HG03457 (cell line): ENCODE results near the gene KLHL11.
"Not testable (repeated sequence)": the region's sequence is repeated elsewhere in the genome, so short reads cannot be mapped to it uniquely, and the experiment has no call there.

Source experiments
- ATAC-seq: cut with Tn5 transposase; IDR thresholded peaks from one replicate; pipeline ENCODE4 v1.9.1; 2021; ENCODE audit warnings: moderate number of reproducible peaks; ENCODE audit not compliant: unreplicated experiment

The KLHL11 gene

GRCh38 chr17:41888332-41888965 is 23.2 kb upstream of the KLHL11 start:
- ATAC-seq: no peak

DNA sequence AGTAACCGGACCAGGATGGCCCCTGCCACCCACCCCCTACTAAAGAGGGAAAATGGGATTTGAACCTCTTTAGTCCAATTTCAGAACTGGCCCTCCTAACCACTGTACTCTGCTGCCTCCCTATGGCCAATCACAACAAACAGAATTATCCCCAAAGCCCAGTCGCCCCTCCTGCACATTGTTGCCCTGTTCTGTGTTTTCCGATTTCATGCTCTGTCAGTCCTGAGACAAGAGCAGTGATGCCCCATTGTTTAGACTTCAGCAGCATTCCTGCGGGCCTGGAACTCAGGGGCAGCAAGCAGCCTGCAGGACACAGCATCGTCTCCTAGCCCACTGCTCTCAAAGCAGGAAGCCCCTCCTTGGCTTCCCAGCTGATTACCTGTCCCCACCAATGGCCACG is 20.5 kb upstream of the KLHL11 start:
- no peak for ATAC-seq

DNA sequence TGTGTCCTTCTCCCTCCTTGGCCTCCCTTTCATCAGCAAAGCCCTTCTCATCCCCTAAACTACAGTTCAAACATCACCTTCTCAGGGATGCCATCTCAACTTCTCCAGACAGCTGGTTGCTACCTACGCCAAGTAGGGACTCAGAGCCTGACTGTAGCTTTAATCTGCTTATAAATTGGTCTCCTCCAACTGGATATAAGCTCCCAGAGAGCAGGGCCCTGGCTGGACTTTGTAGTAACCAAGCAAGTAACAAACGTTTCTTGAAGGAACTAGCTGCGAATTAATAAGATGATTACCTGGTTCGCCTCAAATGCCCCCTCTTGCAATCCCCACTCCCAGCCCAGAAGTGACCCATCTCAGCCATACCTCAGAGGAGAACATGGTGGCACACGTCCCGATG is 17.5 kb upstream of the KLHL11 start:
- ATAC-seq: no peak

DNA sequence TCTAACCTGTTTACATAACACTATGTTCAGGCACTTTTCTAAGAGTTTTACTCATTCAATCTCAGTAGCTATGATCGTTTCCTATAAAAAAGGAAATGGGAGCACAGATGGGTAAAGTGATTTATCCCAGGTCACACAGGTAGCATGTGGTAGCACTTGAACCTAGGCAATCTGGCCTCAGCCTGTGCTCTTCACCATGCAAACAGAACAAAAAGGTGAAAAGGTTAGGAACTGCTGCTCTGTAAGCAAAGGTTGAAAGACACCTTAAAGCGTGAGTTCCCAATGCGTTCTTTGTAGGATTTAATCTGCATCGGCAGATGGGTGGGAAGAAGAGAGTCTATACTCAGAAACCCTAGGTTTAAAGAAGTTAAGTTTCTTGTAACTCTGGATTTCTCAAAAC is 14.9 kb upstream of the KLHL11 start:
- no peak for ATAC-seq

DNA sequence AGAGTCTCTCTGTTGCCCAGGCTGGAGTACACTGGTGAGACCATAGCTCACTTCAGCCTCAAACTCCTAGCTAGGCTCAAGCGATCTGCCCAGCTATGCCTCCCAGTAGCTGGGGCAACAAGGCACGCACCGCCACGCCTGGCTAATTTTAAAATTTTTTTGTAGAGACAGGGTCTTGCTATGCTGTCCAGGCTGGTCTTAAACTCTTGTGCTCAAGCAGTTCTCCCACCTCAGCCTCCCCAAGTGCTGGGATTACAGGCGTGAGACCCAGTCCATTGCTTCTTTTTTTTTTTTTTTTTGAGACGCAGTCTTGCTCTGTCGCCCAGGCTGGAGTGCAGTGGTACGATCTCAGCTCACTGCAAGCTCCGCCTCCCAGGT is 9.1 kb upstream of the KLHL11 start:
- ATAC-seq: not testable (repeated sequence)

DNA sequence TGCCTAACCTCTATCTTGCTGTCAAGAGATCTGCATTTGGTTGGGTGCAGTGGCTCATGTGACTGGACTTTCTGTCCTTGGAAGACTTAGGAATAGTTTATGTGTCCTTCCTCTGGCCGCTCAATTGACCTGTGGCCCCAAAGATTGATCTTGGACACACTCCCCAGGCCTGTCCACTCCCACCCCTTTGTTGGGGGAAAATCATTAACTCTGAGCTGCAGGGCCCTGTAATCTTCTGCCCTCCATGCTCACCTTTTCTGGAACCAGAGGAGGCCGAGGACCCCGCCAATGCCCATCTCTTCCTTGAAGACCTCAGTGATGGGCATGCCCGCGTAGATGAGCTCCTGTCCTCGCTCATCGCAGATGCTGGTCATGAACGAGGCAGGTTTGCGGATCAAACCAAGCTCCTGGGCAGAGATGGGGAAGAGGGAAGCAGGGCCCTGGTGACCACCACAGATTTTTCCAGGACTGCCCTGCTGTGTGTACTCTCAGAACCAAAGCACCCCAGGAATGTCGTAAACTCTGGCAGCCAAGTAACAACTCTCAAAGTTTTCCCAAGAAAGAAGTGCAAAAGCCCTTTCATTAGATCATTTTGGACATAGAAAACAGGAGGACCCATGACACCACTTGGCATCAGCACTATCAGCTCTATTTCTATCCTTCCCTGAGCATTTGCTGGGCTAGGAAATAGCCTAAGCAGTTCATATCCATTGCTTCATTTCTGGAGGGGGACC is 8.5 kb upstream of the KLHL11 start:
- no peak for ATAC-seq

DNA sequence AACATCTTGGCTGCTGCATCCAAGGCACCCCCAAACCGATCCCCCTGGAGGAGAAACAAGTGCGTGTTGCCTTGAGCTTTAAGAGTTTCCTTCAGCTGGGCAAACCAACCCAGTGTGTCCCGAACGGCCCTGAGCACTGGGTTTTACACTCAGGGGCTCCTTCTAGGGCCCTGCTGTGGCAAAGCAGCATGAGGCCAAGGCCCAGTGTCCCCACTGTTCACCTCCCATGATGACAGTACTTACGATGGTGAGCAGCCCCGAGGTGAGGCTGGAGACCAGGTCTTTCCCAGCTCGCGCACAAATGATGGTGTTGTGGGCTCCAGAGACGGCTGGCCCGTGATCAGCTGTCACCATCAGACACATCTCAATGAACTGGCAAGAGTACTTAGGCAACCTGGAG is 6.6 kb upstream of the KLHL11 start:
- ATAC-seq: no peak

DNA sequence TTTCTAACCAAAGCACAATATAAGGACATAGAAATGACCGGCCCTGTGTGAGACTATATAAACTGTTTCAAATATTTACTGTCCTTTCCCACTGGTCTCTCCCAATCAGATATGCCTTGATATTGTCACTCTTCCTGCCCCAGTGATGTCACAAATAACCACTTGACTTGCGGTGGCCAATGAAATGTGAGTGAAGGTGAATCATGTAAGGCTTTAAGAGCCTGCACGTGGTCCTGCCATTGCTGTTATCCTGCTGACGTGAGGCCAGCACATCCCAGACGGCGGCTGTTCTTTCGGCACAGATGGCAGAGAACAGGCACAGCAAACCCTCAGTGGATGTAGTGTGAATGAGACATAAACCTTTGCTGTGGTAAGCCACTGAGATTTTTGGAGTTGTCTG is 5.4 kb upstream of the KLHL11 start:
- no peak for ATAC-seq

- ATAC-seq: no peak
These were observed 4.9 kb upstream of the KLHL11 start for GRCh38 chr17:41870097-41870496.

DNA sequence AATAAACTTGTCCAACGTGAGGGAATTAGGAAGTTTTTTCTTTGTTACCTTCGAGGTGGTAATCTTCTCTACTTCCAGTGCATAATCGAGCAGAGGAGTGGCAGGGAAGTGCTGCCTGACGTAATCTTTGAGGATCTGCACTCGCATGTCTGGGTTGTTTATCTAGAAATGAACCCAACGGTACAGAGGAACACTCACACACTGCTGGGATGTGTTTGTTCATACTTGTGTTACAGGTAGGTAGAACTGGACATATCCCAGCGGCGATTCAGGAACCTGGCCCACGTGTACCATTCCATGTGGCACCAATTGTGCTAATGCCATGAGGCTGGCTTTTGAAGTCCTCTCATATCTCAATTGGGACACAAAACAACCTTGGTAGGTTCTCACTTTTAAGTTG is 4.2 kb upstream of the KLHL11 start:
- ATAC-seq: no peak

DNA sequence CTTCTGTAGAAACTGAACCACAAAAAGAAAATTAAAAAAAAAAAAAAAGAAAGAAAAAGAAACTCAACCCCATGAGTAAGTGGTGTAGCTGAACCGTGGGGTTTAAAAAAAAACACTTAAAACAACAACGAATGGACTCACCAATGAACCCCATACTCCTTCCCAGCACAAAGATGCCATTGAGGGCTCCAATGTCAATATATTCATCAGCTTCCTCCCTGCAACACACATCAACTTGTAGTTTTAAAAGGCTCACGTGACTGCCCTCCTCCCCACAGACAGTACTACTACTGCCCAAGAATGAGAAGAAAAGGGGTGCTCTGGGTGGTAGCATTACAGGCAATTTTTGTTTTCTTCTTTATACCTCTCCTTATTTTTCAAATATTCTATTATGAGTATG is 3.3 kb upstream of the KLHL11 start:
- ATAC-seq: no peak

GRCh38 chr17:41865596-41865893 is 322 bp upstream of the KLHL11 start:
- ATAC-seq: no peak

DNA sequence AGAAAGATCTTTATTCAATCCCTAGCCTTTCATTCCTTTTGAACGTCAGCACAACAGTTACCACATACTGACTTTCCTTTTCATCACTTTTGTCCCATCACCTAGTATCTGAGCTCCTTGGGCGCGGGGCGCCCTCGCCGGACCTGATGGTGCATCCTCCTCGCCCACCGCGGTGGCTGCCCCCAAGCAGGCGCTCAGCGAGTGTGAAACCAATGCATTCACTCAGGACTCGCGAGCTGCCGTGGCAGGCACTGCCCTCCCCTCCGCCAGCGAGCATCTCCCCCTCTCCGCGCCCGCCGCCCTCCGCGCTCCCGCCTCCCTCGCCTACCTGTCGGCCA is 756 bp downstream of the KLHL11 start:
- ATAC-seq: peak; percentile 28

GRCh38 chr17:41863074-41863848 is 2.0 kb downstream of the KLHL11 start:
- ATAC-seq: no peak

DNA sequence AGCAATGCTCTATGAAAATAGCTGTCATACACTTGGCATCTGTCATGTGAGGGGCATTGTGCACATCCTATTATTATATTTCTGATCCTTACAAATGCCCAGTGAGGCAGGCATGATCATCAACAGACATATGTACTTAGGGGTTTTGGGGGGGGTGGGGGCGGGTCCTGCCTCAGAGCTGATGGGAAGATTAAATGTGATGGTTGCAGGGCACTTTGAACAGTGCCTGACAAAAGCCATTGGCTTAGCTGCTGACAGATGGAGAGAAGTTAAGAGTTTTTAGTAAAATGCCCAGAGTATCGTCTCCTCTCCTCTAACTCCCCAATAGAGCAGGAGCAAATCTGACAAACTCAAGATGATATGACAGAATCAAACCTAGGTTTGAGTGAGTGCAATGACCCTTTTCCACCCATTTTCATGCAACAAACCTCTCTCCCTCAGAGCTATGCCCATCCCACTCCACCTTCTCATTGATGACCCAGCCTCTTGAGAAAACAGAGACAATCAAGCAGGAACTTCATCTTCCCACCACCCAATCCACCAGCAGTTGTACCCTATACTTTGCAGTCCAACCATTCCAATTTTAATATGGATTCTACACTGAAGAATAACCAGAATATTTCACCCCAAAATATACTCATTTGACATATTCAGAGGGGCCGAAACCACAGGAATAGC is 4.8 kb downstream of the KLHL11 start:
- ATAC-seq: no peak

DNA sequence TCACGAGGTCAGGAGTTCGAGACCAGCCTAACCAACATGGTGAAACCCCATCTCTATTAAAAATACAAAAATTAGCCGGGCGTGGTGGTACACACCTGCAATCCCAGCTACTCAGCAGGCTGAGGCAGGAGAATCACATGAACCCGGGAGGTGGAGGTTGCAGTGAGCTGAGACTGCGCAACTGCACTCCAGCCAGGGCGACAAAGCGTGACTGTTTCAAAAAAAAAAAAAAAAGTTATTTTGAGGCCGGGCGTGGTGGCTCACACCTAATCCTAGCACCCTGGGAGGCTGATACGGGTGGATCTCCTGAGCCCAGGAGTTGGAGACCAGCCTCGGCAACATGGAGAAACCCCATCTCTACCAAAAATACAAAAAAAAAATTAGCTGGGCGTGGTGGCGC is 13.8 kb downstream of the KLHL11 start:
- not testable (repeated sequence) for ATAC-seq

- ATAC-seq: no peak
These were observed 15.8 kb downstream of the KLHL11 start for GRCh38 chr17:41849251-41849990.

GRCh38 chr17:41848788-41849187 is 16.4 kb downstream of the KLHL11 start:
- ATAC-seq: no peak

DNA sequence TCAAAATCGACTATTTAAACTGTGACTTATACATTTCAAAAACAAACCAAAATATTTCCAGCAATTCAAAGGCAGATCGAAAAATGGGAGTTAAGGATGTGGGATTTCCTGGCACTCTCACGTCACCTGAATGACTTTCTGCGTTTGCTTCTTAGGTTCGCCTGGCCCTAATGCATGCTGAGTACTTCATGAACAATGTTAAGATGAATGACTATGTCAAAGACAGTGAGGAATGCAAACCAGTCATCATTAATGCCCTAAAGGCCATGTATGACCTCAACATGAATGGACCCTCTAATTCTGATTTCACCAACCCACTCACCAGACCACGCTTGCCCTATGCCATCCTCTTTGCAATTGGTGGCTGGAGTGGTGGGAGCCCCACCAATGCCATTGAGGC is 20.3 kb downstream of the KLHL11 start:
- ATAC-seq: no peak

- not testable (repeated sequence) for ATAC-seq
These were observed 24.4 kb downstream of the KLHL11 start for GRCh38 chr17:41840781-41841180.

DNA sequence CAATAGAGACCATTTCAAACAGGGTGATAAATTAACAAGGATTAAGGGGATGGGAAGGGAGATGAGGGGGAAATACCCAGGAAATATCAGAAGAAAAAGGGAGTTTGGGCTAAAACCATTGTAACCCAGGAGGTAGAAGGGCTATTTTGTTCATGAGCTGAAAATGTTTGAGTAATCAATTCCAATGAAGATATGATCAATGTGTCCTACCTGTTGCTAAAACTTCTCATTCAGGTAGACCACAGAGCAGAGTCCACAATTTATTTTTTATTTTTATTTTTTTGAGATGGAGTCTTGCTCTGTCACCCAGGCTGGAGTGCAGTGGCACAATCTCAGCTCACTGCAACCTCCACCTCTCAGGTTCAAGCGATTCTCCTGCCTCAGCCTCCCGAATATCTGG is 25.8 kb downstream of the KLHL11 start:
- ATAC-seq: not testable (repeated sequence)
